ENCODE measurements around the gene SNAPIN. TPM values are rescaled to one million over a fixed set of nuclear protein-coding genes. Genes with fewer than 3 reads are reported as not detected.

Gene SNAPIN
- polyA plus RNA-seq, 1 of the 3 experiments (the other 2 are of a cell fraction): 57.6 TPM

GRCh38 chr1:153688276-153688675 lies 29.8 kb downstream of the SNAPIN start:
- no peaks in the 10 kb centered on the region; the same call in 1 of the 2 replicates for H3K27me3 ChIP-seq (ENCODE audit: insufficient read depth)
- H3K79me2 ChIP-seq (ENCODE audit: insufficient read depth): no peaks in the 10 kb centered on the region
- no peak overlapping the region for H3K9ac ChIP-seq
- no peak overlapping the region for H3K4me3 ChIP-seq (ENCODE audit: low read depth in 2 of 2, low read length in 1 of 2)
- H3K9me2 ChIP-seq: no peaks in the 10 kb centered on the region
- TF ChIP-seq REST (IDR thresholded peaks at IDR 0.05; ENCODE audit: low read depth, low read length) (no peak), MEF2A (IDR thresholded peaks at IDR 0.05; ENCODE audit: borderline replicate concordance, low read depth) (no peak), FOXM1 (IDR thresholded peaks at IDR 0.05; ENCODE audit: low read depth) (no peak), EZH2phosphoT487 (IDR thresholded peaks at IDR 0.05; ENCODE audit: borderline replicate concordance, low read depth) (no peak), RFX5 (IDR thresholded peaks at IDR 0.05; ENCODE audit: low read length) (no peak), RCOR1 (IDR thresholded peaks at IDR 0.05; ENCODE audit: low read length) (no peak), SMC3 (IDR thresholded peaks at IDR 0.05; ENCODE audit: low read depth, low read length) (no peak)
- CTCF ChIA-PET: interaction anchor here (1.3 to 1.8 kb wide), 3 partner anchors 9 to 16 kb away, joined by 5 to 14 read pairs (median 5); partner anchors contain the start of gene NPR1
- POLR2A ChIA-PET: no interaction called here
- no peaks in the 10 kb centered on the region; a peak in 1 of 4 replicates for H3K4me1 ChIP-seq (ENCODE audit: control insufficient read depth in 1 of 2, insufficient read depth in 2 of 2, low read depth in 1 of 2, low read length in 1 of 2)
- no peaks in the 10 kb centered on the region for H3F3A ChIP-seq (replicated peaks; ENCODE audit: insufficient read depth)
- no peaks in the 10 kb centered on the region for H4K20me1 ChIP-seq (ENCODE audit: insufficient read depth)
- H2AFZ ChIP-seq (ENCODE audit: low read depth): no peak overlapping the region
- DNase-seq: no peak
- WGBS (ENCODE audit: low lambda C conversion rate): 80% methylated on average over 7 of the region's 7 CpGs
- no peaks in the 10 kb centered on the region for H3K36me3 ChIP-seq (replicated peaks in 1 of 2; ENCODE audit: control insufficient read depth in 1 of 2, insufficient read depth in 2 of 2, low read length in 1 of 2)
- H3K9me3 ChIP-seq: no peaks in the 10 kb centered on the region
- H3K27ac ChIP-seq (ENCODE audit: low read depth in 2 of 2, low read length in 1 of 2): no peak overlapping the region
- no peak overlapping the region for H3K4me2 ChIP-seq

- Histone ChIP-seq H3K9me3 (no peaks in the 10 kb centered on the region), H3K27ac (ENCODE audit: low read depth in 2 of 2, low read length in 1 of 2) (no peak overlapping the region), H3K27me3 (ENCODE audit: insufficient read depth) (no peaks in the 10 kb centered on the region; the same call in 1 of the 2 replicates), H3K79me2 (ENCODE audit: insufficient read depth) (no peaks in the 10 kb centered on the region), H3K9ac (no peak overlapping the region), H2AFZ (ENCODE audit: low read depth) (no peak overlapping the region), H3K4me1 (ENCODE audit: control insufficient read depth in 1 of 2, insufficient read depth in 2 of 2, low read depth in 1 of 2, low read length in 1 of 2) (no peaks in the 10 kb centered on the region; a peak in 1 of 4 replicates), H3K36me3 (replicated peaks in 1 of 2; ENCODE audit: control insufficient read depth in 1 of 2, insufficient read depth in 2 of 2, low read length in 1 of 2) (no peaks in the 10 kb centered on the region), H4K20me1 (ENCODE audit: insufficient read depth) (no peaks in the 10 kb centered on the region), H3K4me3 (ENCODE audit: low read depth in 2 of 2, low read length in 1 of 2) (no peak overlapping the region), H3F3A (replicated peaks; ENCODE audit: insufficient read depth) (no peaks in the 10 kb centered on the region), H3K4me2 (no peak overlapping the region), H3K9me2 (no peaks in the 10 kb centered on the region)
- ChIA-PET POLR2A (no interaction called here), CTCF (interaction anchor here (0.6 to 1.8 kb wide), 2 partner anchors 9 to 28 kb away, joined by 3 to 14 read pairs; partner anchors contain the start of gene NPR1)
- TF ChIP-seq FOXM1 (IDR thresholded peaks at IDR 0.05; ENCODE audit: low read depth) (no peak), TEAD4 (IDR thresholded peaks at IDR 0.05; ENCODE audit: borderline replicate concordance, insufficient read depth) (no peak), ELF1 (IDR thresholded peaks at IDR 0.05) (no peak), TCF12 (IDR thresholded peaks at IDR 0.05) (no peak), NRF1 (IDR thresholded peaks at IDR 0.05; ENCODE audit: low read depth, low read length) (no peak), FOSL2 (IDR thresholded peaks at IDR 0.05; ENCODE audit: borderline replicate concordance, low read depth) (no peak), FOXJ3 (CRISPR knock-in tag; IDR thresholded peaks at IDR 0.05) (no peak), JUND (IDR thresholded peaks at IDR 0.05) (no peak)
- peak; percentile 12 for DNase-seq
- 83% methylated on average over 13 of the region's 18 CpGs for WGBS (ENCODE audit: low lambda C conversion rate)
Observed at GRCh38 chr1:153688736-153689328, 30.3 kb downstream of the SNAPIN start.
